HL-60/S4 treated with phorbol 12-myristate 13-acetate at 8.2 ng/mL for 4 days and 3 days (cell line): Measurements from ENCODE around the gene HGFAC.

Source experiments
- in situ Hi-C: fragments of 300-500 bp; cut with MboI; formaldehyde crosslinking; loops from 2 replicates; pipeline ENCODE4 v1.15.0; 2022; ENCODE audit warnings: low sequenced_read_pairs

Gene HGFAC

GRCh38 chr4:3471098-3471760 is 29.5 kb downstream of the HGFAC start:
- in situ Hi-C loops, result no loop called here

- in situ Hi-C loops, result no loop called here
Observed at GRCh38 chr4:3471886-3472285, 30.1 kb downstream of the HGFAC start.

GRCh38 chr4:3472411-3473141 is 30.8 kb downstream of the HGFAC start:
- in situ Hi-C loops, result no loop called here

GRCh38 chr4:3473181-3473950 is 31.6 kb downstream of the HGFAC start:
- in situ Hi-C loops, result no loop called here

GRCh38 chr4:3473996-3474765 is 32.4 kb downstream of the HGFAC start:
- in situ Hi-C loops, result no loop called here

GRCh38 chr4:3475041-3475712 is 33.4 kb downstream of the HGFAC start:
- in situ Hi-C loops, result no loop called here

- in situ Hi-C loops, result no loop called here
Observed at GRCh38 chr4:3475713-3476260, 34.0 kb downstream of the HGFAC start.

GRCh38 chr4:3476341-3476747 is 34.6 kb downstream of the HGFAC start:
- in situ Hi-C loops, result no loop called here

GRCh38 chr4:3476936-3477749 is 35.4 kb downstream of the HGFAC start:
- in situ Hi-C loops, result no loop called here

- in situ Hi-C loops, result no loop called here
Observed at GRCh38 chr4:3477750-3478430, 36.1 kb downstream of the HGFAC start.

GRCh38 chr4:3478446-3479357 is 36.9 kb downstream of the HGFAC start:
- in situ Hi-C loops, result no loop called here

GRCh38 chr4:3479358-3480101 is 37.8 kb downstream of the HGFAC start:
- in situ Hi-C loops, result no loop called here

GRCh38 chr4:3480528-3481112 is 38.9 kb downstream of the HGFAC start:
- in situ Hi-C loops, result no loop called here

- in situ Hi-C loops, result no loop called here
Observed at GRCh38 chr4:3481113-3481531, 39.4 kb downstream of the HGFAC start.

- in situ Hi-C loops, result no loop called here
Observed at GRCh38 chr4:3481783-3482393, 40.1 kb downstream of the HGFAC start.

- in situ Hi-C loops, result no loop called here
Observed at GRCh38 chr4:3482707-3483106, 40.9 kb downstream of the HGFAC start.
